ENCODE results near the gene INTS6.

The INTS6 gene

GRCh38 chr13:51456510-51456909 lies 3.7 kb upstream of the INTS6 start:
- DNase-seq (ENCODE audit: low read depth in 2 of 2): no peak

- DNase-seq (ENCODE audit: low read depth in 2 of 2): no peak
Observed at GRCh38 chr13:51455532-51455931, 2.7 kb upstream of the INTS6 start.

- peak in 1 of 2 experiments; percentile 34 for DNase-seq (ENCODE audit: low read depth in 2 of 2)
Observed at GRCh38 chr13:51453959-51454703, 1.3 kb upstream of the INTS6 start.

- peak; percentile 62 to 64 for DNase-seq (ENCODE audit: low read depth in 2 of 2)
Observed at GRCh38 chr13:51453207-51453958, 547 bp upstream of the INTS6 start.

- DNase-seq (ENCODE audit: low read depth in 2 of 2): peak; percentile 64 to 67
Observed at GRCh38 chr13:51451467-51452360, 1.1 kb downstream of the INTS6 start.

- no peak for DNase-seq (ENCODE audit: low read depth in 2 of 2)
Observed at GRCh38 chr13:51451134-51451466, 1.7 kb downstream of the INTS6 start.

- DNase-seq (ENCODE audit: low read depth in 2 of 2): no peak
Observed at GRCh38 chr13:51449018-51449417, 3.8 kb downstream of the INTS6 start.

- DNase-seq (ENCODE audit: low read depth in 2 of 2): no peak
Observed at GRCh38 chr13:51444922-51445321, 7.9 kb downstream of the INTS6 start.

GRCh38 chr13:51440381-51440780 lies 12.5 kb downstream of the INTS6 start:
- DNase-seq (ENCODE audit: low read depth in 2 of 2): no peak

GRCh38 chr13:51437550-51438127 lies 15.2 kb downstream of the INTS6 start:
- no peak for DNase-seq (ENCODE audit: low read depth in 2 of 2)

- DNase-seq (ENCODE audit: low read depth in 2 of 2): no peak
Observed at GRCh38 chr13:51435002-51435578, 17.7 kb downstream of the INTS6 start.

GRCh38 chr13:51432576-51432975 lies 20.3 kb downstream of the INTS6 start:
- DNase-seq (ENCODE audit: low read depth in 2 of 2): no peak

GRCh38 chr13:51426982-51427381 lies 25.9 kb downstream of the INTS6 start:
- no peak for DNase-seq (ENCODE audit: low read depth in 2 of 2)

GRCh38 chr13:51425410-51426042 lies 27.3 kb downstream of the INTS6 start:
- no peak for DNase-seq (ENCODE audit: low read depth in 2 of 2)

- DNase-seq (ENCODE audit: low read depth in 2 of 2): no peak
Observed at GRCh38 chr13:51423766-51424165, 29.1 kb downstream of the INTS6 start.

GRCh38 chr13:51422484-51422883 lies 30.4 kb downstream of the INTS6 start:
- no peak for DNase-seq (ENCODE audit: low read depth in 2 of 2)

- DNase-seq (ENCODE audit: low read depth in 2 of 2): no peak
Observed at GRCh38 chr13:51420681-51421490, 31.9 kb downstream of the INTS6 start.

GRCh38 chr13:51419001-51419636 lies 33.7 kb downstream of the INTS6 start:
- DNase-seq (ENCODE audit: low read depth in 2 of 2): no peak

GRCh38 chr13:51417716-51418115 lies 35.1 kb downstream of the INTS6 start:
- DNase-seq (ENCODE audit: low read depth in 2 of 2): no peak

GRCh38 chr13:51416107-51416506 lies 36.7 kb downstream of the INTS6 start:
- no peak for DNase-seq (ENCODE audit: low read depth in 2 of 2)
